Sigmoid colon (tissue), 4 donors: ENCODE results near the gene MED31.

Source experiments
- EP300 ChIP-seq, 4 donors: sonication (generic); formaldehyde crosslinking; IDR thresholded peaks; one replicate each; pipeline ENCODE4 v1.6.1; 2017; ENCODE audit warnings: antibody characterized with exemption in 4 of 4
- POLR2A ChIP-seq, 2 donors: fragments of 450-650 bp; IDR thresholded peaks; one replicate each; pipeline ENCODE4 v1.6.1; 2016; ENCODE audit warnings: antibody characterized with exemption in 2 of 2, mild to moderate bottlenecking in 2 of 2, moderate library complexity in 2 of 2
- TF ChIP-seq, protein P1 (sequence below), 4 experiments: fragments of 450-650 bp in 3 of 4; fragments of 200-600 bp in 1 of 4; IDR thresholded peaks; one replicate each; pipeline ENCODE4 v1.5.1; 2016 to 2019; ENCODE audit warnings: antibody characterized with exemption in 4 of 4, mild to moderate bottlenecking in 3 of 4, moderate library complexity in 2 of 4

DNA sequence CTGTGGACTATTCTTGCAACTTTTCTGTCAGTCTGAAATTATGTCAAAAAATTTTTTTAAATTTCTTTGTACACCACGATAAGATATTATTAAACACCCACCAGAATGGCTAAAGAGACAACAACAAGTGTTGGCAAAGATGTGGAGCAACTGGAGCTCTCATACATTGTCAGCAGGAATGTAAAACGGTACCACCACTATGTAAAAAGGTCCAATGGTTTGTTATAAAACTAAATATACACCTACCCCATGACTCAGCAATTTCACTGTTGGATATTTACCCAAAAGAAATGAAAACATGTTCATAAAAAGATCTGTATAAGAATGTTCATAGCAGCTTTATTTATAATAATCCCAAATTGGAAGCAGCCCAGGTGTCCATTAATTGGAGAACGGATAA lies 18.1 kb downstream of the MED31 start:
- TF ChIP-seq, protein P1, sequence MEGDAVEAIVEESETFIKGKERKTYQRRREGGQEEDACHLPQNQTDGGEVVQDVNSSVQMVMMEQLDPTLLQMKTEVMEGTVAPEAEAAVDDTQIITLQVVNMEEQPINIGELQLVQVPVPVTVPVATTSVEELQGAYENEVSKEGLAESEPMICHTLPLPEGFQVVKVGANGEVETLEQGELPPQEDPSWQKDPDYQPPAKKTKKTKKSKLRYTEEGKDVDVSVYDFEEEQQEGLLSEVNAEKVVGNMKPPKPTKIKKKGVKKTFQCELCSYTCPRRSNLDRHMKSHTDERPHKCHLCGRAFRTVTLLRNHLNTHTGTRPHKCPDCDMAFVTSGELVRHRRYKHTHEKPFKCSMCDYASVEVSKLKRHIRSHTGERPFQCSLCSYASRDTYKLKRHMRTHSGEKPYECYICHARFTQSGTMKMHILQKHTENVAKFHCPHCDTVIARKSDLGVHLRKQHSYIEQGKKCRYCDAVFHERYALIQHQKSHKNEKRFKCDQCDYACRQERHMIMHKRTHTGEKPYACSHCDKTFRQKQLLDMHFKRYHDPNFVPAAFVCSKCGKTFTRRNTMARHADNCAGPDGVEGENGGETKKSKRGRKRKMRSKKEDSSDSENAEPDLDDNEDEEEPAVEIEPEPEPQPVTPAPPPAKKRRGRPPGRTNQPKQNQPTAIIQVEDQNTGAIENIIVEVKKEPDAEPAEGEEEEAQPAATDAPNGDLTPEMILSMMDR (IDR thresholded peaks at IDR 0.05) = no peak
- TF ChIP-seq EP300 (IDR thresholded peaks at IDR 0.05) (no peak), POLR2A (IDR thresholded peaks at IDR 0.05) (no peak)
